RWPE1 (cell line): ENCODE results near the gene MARS1.
"Not testable (repeated sequence)": the region's sequence is repeated elsewhere in the genome, so short reads cannot be mapped to it uniquely, and the experiment has no call there.

ENCODE experiments used
- CTCF ChIA-PET: fragments of 350-600 bp; sonication (Branson Sonifier 250); formaldehyde crosslinking; extraction: SDS; loops from one replicate; lab custom pipeline; 2021; lab: Yijun Ruan, JAX
- POLR2A ChIA-PET: fragments of 400-600 bp; formaldehyde crosslinking; extraction: SDS; loops from one replicate; lab custom pipeline; 2020; ENCODE audit warnings: antibody characterized with exemption; ENCODE audit not compliant: low non-redundant PET; lab: Yijun Ruan, JAX
- DNase-seq: peaks from one replicate; pipeline ENCODE4 v3.0.0; 2012; ENCODE audit warnings: low spot score
- H3K27ac ChIP-seq: fragments of 450-650 bp; 2 replicates; pipeline ENCODE4 v1.5.1; 2017
- TF ChIP-seq, protein P1 (sequence below): fragments of 450-650 bp; conservative IDR thresholded peaks from 2 replicates; pipeline ENCODE4 v1.5.1; 2017; ENCODE audit warnings: low read depth, mild to moderate bottlenecking

Gene MARS1

DNA sequence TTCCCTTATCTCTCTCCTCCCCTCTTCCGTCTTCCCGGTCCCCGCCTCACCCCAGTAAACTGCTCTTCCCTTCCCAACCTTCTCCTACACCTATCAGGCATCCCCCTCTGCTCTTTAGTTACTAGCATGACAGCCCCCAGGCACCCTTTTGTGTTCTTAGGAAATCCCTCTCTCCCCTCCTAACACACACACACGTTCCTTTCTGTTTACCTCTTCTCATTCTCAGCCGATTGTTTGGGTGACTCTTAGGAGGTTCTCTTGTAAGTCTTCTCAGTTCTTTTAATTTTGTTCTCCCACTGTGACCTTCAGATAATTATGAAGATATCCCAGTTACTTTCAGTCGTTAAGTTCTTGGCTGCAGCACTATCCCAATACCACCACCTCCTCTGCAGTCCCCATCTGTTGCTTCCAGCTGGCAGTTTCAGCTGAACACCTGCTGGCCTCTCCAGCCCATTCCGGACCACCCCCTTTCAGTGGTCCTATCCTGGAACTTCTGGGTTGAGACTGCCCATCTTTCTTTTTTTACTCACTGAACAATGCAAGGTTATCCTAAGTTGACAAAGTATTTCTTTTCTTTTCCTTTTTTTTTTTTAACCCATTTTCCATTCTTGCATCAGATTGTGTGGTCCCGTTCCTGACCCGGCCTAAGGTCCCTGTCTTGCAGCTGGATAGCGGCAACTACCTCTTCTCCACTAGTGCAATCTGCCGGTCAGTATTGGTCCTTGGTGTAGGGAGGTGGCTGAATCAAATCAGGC lies 711 bp downstream of the MARS1 start:
- H3K27ac ChIP-seq, result peak overlapping the region; percentile 79
- TF ChIP-seq, protein P1, sequence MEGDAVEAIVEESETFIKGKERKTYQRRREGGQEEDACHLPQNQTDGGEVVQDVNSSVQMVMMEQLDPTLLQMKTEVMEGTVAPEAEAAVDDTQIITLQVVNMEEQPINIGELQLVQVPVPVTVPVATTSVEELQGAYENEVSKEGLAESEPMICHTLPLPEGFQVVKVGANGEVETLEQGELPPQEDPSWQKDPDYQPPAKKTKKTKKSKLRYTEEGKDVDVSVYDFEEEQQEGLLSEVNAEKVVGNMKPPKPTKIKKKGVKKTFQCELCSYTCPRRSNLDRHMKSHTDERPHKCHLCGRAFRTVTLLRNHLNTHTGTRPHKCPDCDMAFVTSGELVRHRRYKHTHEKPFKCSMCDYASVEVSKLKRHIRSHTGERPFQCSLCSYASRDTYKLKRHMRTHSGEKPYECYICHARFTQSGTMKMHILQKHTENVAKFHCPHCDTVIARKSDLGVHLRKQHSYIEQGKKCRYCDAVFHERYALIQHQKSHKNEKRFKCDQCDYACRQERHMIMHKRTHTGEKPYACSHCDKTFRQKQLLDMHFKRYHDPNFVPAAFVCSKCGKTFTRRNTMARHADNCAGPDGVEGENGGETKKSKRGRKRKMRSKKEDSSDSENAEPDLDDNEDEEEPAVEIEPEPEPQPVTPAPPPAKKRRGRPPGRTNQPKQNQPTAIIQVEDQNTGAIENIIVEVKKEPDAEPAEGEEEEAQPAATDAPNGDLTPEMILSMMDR, result no peak
- POLR2A ChIA-PET, result no interaction called here
- DNase-seq, result no peak
- CTCF ChIA-PET, result interaction anchor here (0.7 kb wide), 1 partner anchor 309 kb away, joined by 4 read pairs; no protein-coding TSS in a partner anchor

DNA sequence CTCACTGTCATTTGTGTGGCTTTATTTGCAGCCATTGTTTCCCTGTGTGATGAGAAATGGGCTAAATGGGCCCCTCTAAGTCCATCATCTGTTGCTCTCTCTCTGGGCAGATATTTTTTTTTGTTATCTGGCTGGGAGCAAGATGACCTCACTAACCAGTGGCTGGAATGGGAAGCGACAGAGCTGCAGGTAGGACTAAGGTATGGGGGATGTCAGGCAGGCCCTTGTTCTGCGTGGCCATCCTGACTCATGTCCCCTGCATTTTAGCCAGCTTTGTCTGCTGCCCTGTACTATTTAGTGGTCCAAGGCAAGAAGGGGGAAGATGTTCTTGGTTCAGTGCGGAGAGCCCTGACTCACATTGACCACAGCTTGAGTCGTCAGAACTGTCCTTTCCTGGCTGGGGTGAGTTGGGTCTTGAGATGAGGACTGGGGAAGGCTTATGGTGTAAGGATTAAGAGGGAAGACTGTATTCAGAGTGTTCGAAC lies 1.3 kb downstream of the MARS1 start:
- POLR2A ChIA-PET, result no interaction called here
- CTCF ChIA-PET, result no interaction called here
- H3K27ac ChIP-seq, result peak overlapping the region; percentile 79; the same call in 1 of the 2 replicates
- no peak for DNase-seq
- TF ChIP-seq, protein P1, result no peak

DNA sequence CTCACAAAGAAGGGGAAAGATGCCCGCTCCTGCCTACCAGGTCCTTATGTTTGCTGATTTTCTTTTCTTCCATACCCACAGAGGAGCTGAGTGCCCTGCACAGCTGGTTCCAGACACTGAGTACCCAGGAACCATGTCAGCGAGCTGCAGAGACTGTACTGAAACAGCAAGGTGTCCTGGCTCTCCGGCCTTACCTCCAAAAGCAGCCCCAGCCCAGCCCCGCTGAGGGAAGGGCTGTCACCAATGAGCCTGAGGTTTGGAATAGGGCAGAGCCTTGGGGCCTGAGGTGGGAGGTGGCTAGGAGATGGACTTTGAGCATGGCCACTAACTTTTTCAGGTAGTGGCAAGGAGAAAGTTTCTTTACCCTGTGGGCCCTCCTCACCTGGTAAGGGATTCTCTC lies 2.3 kb downstream of the MARS1 start:
- no peak for DNase-seq
- POLR2A ChIA-PET, result interaction anchor here (0.7 kb wide), 1 partner anchor 16 kb away, joined by 3 read pairs; no protein-coding TSS in a partner anchor
- CTCF ChIA-PET, result no interaction called here
- H3K27ac ChIP-seq, result no peak overlapping the region
- TF ChIP-seq, protein P1, result no peak

- CTCF ChIA-PET, result no interaction called here
- no peak for DNase-seq
These were observed 3.8 kb downstream of the MARS1 start for GRCh38 chr12:57491393-57492280.

GRCh38 chr12:57495051-57495701 lies 7.3 kb downstream of the MARS1 start:
- CTCF ChIA-PET, DNase-seq, H3K27ac ChIP-seq, POLR2A ChIA-PET: not testable (repeated sequence)

More at GRCh38 chr12:57491393-57492280, 3.8 kb downstream of the MARS1 start:
- peak overlapping the region; percentile 46 for H3K27ac ChIP-seq
- TF ChIP-seq, protein P1, result no peak
- POLR2A ChIA-PET, result no interaction called here

GRCh38 chr12:57496822-57497221 lies 9.0 kb downstream of the MARS1 start:
- ChIA-PET CTCF (interaction anchor here (0.6 to 1.0 kb wide), 2 partner anchors 21 to 265 kb away, joined by 3 to 4 read pairs; no protein-coding TSS in a partner anchor), POLR2A (no interaction called here)
- no peak for DNase-seq
- TF ChIP-seq, protein P1, result no peak
- H3K27ac ChIP-seq, result no peak overlapping the region
